Skin of body (tissue), 2 donors: ENCODE results near the gene CLASRP. TPM values are rescaled to one million over a fixed set of nuclear protein-coding genes. Genes with fewer than 3 reads are reported as not detected.
"Not testable (repeated sequence)": the region's sequence is repeated elsewhere in the genome, so short reads cannot be mapped to it uniquely, and the experiment has no call there.

ENCODE experiments used
- DNase-seq: peaks from one replicate; lab custom pipeline; 2025; lab: John Stamatoyannopoulos, UW
- total RNA-seq: library from RNA; depleted of rRNA; stranded (reverse); fragments of >200 nt; gene quantifications from one replicate; pipeline ENCODE4 v1.2.3, GENCODE V29; 2014

CLASRP gene
- total RNA-seq, 1 donor from 2014 or later = 20.3 TPM

DNA sequence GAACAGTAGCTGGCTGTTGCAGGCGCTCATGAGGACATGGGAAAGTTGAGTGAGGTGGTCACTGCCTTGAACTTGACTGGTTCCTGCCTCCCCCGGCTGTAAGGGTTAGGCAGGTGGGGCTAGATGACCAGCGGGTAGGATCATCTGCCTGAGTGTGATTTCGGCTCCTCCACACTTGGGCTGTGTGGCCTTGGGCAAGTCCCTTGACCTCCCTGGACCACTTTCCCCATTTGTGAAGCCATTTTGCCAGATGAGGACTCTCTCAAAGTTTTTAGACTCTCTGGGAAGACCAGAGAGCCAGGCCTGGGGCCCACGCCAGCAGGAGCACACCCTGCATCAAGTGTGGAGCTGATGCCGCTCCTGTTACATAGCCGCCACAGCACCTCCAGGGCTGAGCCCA, 63.6 kb downstream of the CLASRP start:
- no peak for DNase-seq

DNA sequence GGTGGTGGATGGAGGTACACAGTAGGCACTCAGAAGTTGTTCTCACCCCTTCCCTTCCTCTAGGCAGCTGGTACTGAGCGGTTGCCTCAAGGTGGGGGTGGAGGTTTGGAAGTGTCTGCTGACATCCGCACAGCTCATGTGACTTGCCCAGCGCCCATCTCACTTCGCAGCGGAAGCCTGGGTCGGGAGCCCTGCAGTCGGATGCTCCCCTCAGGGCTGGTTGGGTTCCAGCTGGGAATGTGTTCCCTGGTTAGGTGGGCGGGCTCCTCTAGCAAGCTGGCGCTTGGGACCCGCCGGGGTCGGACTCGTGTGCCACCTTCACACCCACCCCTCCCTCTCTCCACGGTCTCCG, 64.3 kb downstream of the CLASRP start:
- DNase-seq = no peak

DNA sequence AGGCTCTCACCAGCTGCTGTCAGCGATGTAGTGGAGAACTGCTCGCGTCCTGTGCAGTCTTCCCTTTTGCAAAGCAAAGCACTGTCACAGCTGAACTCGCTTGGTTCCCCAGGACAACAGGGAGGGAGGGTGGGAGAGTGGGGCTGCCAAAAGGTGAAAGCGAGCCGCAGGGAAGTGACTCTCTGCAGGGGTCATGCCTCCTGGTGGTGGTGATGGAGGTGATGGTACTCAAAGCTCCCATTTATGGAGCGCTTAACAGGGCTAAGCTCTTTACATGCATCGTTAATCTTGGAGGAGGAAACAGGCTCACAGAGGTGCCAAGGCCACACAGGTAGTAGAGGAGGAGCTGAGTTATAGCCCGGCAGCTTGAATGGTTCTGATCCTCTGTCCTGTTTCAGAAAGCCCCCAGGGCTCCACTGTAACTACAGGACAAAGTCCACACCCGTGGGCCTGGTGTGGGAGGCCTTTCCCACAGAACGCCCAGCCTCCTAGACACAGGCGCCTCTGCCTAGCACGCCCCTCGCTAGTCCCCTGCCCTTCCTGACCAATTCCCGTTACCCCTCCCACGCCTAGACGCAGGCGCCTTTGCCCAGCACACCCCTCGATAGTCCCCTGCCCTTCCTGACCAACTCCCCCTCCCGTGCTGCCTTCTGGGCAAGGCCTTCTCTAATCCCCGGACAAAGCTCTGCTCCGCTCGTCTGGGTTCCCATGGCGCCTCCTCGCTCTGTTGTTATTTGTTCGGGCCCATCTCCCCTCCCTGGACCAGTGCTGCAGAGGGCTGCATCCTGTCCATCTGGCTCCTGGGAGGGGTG, 64.9 kb downstream of the CLASRP start:
- no peak for DNase-seq

DNA sequence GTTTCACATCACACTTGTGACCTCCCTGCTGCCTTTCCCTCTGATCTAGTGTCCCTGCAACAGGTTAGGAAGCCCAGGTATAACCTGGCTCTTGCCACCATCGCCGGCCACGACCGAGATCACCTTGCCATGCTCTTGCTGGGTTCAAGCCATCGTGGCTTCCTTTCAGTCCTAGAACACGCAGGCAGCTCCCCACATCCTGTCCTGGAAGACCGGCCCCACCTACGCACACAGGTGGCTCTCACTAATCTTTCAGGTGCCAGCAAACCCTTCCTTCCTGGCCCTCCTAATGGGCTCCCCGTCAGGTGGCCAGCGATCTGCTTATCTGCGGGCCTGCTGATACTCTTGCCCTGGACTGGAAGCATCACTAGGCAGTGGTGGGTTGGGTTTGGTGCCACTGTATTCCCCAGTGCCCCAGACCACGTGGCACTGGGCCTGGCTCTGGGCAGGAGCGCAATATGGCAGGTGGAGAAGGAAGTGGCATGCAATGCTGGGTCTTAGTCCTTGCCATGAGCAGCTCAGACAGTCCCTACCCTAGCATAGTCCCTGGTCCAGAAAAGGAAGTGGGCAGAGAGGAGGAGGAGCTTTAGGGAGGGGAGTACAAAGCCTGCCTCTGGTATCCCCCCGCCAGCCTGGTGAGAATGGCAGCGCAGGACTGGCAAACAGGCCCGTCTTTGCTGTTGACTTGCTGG, 66.0 kb downstream of the CLASRP start:
- DNase-seq = no peak

DNA sequence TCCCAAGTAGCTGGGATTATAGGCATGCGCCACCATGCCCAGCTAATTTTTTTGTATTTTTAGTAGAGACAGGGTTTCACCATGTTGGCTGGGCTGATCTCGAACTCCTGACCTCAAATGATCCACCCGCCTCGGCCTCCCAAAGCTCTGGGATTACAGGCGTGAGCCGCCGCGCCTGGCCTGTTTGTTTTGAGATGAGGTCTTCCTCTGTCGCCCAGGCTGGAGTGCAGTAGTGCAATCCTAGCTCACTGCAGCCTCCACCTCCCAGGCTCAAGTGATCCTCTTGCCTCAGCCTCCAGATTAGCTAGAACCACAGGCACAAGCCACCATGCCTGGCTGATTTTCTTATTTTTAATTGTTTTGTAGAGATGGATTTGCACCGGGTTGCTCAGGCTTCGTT, 67.5 kb downstream of the CLASRP start:
- not testable (repeated sequence) for DNase-seq

DNA sequence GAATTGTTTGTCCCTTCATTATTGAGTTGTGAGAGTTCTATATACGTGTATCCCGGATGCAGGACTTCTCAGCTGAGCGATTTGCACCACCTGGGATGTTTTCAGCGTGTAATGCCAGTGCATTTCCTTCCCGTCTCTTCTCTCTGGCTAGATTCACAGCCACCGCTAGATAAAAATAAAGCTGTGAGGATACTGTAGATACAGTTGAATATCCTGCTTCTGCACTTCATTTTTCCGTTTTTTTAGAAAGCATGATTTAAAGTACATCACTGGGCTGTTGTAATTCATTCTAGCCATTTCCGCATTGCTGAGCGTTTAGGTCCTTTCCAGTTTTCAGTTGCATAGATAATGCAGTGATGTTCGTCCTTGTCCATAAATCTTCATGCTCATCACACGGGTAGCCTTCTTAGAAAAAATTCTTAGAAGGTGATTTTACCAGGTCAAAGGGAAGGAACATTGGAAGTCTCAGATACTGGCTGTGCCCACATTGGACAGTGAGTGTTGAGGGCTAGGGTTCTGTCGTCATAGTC, 68.8 kb downstream of the CLASRP start:
- no peak for DNase-seq

DNA sequence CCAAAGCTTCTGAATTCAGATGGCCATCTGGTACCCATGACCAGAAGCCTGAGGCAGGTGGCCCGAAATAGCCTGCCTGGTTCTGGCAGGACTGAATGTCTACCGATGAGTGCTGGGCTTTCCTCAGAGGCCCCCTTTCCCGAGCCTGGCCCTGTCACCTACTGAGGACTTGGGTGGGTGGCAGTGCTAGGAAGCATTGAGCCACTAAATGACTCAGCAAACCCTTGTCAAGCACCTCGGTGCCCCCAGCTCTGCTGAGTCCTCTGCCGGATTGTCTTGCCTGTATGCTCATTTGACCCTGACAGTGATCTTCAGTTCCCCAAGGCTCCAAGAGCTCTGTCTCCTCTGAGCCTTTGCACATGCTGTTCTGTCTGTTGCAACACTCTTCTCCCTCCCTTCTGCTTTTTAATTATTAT, 72.0 kb downstream of the CLASRP start:
- no peak for DNase-seq

DNA sequence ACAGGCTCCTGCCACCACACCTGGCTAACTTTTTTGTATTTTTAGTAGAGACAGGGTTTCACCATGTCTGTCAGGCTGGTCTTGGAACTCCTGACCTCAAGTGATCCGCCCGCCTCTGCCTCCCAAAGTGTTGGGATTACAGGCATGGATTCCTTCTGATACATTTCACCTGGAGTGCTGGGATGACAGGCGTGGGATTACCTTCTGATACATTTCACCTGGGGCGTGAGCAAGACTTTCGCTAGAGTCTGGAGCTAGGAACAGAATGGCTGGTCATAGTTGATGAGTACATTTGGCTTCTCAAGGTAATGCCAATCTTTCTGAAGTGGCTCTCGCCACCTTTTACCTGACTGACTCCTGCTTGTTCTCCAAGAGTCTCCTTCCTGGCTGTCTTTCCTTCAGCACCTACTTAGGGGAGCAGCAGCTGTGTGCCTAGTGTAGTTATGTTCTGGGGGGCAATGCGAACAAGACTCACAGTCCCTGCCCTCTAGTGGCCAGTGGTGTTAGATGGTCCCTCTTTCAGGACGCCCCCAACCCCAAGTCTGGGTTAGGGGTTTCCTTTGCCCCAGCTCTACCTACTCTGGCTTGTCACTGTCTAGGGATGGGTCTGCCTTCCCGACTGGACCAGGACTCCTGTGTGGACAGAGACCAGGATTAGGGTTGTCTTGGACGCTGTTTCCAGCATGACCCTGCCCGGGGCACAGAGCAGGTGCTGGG, 73.4 kb downstream of the CLASRP start:
- no peak for DNase-seq

DNA sequence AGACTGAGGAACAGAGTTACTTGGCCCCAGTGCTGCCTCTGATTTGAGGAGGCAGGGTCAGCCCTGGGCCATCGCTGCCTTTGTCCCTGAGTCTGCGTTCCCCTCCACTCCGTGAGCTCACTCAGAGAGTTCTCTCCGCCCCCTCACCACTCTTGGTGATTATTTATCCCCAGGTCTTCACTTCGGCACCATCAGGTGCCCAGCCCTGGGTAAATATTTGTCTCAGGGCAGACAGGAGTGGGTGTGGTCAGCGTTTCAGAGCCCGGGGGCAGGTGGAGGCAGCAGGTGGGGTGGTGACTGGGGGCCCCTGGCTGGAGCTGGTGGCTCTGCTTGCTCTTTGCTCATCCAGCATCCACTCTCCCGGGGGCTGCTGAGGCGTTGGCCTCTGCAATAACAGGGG, 74.8 kb downstream of the CLASRP start:
- no peak for DNase-seq

DNA sequence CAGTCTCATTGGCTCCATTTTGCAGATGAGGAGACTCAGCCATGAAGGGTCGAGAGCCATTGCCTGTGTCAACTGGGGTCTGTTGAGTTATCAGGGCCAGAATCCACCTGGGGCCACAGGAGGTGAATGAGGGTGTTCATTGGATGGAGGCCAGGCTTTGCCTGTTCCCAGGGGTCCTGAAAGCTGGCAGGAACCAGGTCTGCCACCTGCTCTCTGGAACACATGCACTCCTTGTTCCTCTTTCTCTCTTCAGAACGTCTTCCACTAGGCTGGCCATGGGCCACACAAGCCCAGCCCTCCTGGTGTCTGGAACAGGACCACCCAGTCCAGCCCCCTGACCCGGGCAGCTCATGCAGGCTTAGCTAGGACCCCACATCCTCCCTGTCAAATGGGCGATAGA, 75.3 kb downstream of the CLASRP start:
- DNase-seq = no peak

DNA sequence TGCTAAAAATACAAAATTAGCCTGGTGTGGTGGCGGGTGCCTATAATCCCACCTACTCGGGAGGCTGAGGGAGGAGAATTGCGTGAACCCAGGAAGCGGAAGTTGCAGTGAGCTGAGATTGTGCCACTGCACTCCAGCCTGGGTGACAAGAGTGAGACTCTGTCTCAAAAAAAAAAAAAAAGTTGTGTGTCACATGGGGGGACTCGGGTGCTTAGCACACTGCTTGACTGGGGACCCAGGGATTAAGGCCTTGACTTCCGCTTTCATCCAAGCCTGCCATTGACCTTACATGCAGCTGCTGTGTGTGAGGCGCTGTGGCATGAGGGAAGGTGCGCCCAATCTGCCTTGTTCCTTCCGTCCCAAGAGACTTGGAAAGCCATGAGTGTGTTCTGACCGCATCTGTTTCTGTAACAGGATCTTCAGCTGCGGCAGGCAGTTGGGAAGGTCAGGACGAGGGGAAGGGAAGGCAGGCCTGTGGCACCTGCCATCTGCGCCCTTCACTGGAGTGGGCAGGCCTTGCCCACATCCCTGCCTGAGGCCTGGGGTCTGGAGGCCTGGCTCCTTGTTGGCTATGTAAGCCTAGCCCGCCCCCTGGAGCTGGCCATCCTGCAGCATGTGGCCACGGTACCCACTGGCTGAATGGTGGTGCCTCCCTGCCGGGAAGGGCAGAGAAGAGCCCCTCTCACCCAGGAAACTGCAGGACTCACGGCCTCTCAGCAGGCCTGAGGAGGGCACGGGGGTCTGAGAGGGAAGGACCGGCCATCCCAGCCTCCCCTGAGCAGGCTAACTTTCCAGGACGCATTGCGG, 77.2 kb downstream of the CLASRP start:
- no peak for DNase-seq

DNA sequence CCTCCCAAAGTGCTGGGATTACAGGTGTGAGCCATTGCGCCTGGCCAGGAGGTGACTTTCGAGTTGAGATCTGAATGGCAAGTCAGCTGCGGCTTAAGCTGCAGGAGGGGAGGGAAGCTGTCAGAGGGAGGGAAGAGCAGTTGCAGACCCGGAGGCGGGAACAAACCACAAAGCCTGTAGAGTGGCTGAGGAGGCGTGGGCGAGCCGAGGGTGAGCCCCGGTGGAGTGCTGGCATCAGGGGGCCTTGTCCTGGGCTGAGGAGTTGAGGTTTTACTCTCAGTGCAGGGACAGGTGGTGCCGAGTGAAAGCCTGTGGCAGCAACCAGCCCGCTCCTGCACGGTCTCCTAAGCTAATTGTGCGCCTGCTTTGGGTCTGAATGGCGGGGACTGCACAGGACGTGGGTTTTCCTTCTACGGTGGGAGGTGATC, 78.3 kb downstream of the CLASRP start:
- DNase-seq = no peak

DNA sequence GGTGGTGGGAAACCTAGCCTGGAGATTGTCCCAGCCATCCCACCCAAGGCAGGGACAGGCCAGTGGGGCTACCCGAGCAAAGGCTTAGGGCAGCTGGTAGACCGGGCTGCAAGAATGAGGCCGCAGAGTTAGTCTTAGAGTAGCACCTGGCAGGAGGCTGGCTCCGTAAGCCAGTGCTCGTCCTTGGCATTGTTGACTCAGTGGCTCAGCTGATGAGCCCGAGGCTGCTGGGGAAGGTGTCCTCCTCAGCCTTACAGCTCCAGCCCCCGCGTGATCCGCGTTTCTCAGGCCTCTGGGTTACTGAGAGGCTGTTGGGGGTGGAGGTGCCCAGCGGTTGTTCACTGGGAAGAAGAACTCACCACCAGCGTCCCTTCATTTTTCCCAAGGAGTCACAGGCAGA, 78.8 kb downstream of the CLASRP start:
- DNase-seq = no peak

DNA sequence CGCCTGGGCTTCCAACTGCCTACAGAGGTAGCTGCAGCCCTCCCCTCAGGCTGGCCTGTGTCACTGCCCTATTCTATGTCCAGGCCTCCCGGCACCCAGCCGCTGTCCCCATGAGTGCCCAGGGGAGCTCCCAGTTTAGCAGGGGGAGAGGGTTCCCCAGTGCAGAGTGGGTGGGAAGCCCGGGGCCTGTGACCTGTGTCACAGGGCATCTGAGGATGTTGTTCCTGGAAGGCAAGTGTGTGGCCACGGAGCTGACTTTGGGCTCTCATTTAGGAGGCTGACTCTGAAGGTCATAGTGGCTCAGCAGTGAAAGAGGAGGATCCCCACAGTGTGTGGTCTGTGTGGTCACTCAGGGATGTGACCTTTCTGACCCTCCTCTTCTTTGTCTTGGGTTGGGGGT, 79.3 kb downstream of the CLASRP start:
- no peak for DNase-seq

DNA sequence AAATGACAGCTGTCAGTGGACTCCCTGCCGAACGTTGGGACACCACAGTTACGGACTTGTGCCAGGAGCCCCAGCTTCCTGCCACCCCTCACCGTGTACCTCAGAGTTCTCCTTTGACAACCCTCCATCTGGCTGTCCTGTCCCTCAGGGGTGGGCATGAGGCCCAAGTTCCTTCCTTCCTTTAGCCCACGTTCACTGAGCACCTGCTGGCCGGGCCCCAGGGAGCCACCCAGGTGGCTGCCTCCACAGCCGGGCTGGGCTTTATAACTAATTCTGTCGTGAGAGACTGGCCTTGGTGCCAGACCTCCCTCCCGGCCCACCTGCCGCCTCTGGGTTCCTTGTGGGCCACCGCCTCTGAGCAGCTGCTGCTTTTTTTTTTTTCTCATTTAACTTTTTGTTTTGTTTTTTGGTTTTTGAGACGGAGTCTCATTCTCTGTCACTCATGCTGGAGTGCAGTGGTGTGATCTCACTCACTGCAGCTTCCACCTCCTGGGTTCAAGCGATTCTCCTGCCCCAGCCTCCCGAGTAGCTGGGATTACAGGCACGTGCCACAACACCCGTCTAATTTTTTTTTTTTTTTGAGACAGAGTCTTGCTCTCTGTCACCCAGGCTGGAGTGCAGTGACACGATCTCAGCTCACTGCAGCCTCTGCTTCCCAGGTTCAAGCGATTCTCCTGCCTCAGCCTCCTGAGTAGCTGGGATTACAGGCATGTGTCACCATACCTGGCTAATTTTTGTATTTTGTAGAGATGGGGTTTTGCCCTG, 79.9 kb downstream of the CLASRP start:
- not testable (repeated sequence) for DNase-seq

DNA sequence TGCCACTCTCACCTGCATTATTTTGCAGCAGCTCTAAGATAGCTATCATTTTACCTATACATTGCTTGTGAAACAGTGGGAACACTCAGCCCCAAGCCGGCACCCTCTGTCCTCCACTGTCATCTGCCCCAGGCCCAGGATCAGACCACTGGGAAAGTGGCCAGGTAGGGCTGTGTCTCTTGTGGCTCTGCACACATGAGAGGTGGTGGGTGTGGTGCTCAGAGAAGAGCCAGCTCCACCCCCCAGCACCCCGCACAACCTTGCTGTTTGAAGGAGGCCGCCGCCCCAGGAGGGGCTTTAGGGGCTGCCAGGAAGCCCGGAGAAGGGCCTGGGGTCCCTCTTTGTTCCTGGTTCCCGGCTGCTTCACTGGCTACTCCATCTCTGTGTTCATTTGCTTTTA, 80.7 kb downstream of the CLASRP start:
- DNase-seq = no peak
